Lung (tissue), 12 donors: ENCODE results near the gene RGS7. TPM values are rescaled to one million over a fixed set of nuclear protein-coding genes. Genes with fewer than 3 reads are reported as not detected.

Source experiments
- ATAC-seq: fragments of 200-7000 bp; cut with Tn5 transposase; one replicate; pipeline ENCODE4 v1.9.1; 2020; ENCODE audit warnings: moderate number of reproducible peaks; ENCODE audit not compliant: insufficient read depth, low FRiP score
- DNase-seq, 3 donors: peaks; one replicate each; pipeline ENCODE4 v3.0.0-alpha.2; 2013 to 2017
- H3K27ac ChIP-seq, 2 donors: one replicate each; pipeline ENCODE4 v1.5.1; 2013; ENCODE audit warnings: mild to moderate bottlenecking in 2 of 2, moderate library complexity in 2 of 2, control low read depth in 1 of 2, inconsistent platforms in 1 of 2, low read depth in 1 of 2, low read length in 1 of 2
- H3K27me3 ChIP-seq, 3 donors: one replicate each; pipeline ENCODE4 v1.5.1; 2013; ENCODE audit warnings: low read length in 2 of 3; ENCODE audit not compliant: control insufficient read depth in 3 of 3, insufficient read depth in 3 of 3
- H3K36me3 ChIP-seq, 4 donors: one replicate each; pipeline ENCODE4 v1.5.1; 2013; ENCODE audit warnings: low read length in 4 of 4, mild to moderate bottlenecking in 1 of 4, moderate library complexity in 1 of 4; ENCODE audit not compliant: control insufficient read depth in 4 of 4, insufficient read depth in 4 of 4
- H3K4me1 ChIP-seq, 5 donors: one replicate each; pipeline ENCODE4 v1.5.1; 2013; ENCODE audit warnings: low read length in 5 of 5, mild to moderate bottlenecking in 2 of 5, moderate library complexity in 1 of 5; ENCODE audit not compliant: control insufficient read depth in 5 of 5, insufficient read depth in 5 of 5
- H3K4me3 ChIP-seq: one replicate; pipeline ENCODE4 v1.5.1; 2013; ENCODE audit warnings: mild to moderate bottlenecking, control low read depth, moderate library complexity
- H3K9ac ChIP-seq, 2 donors: one replicate each; pipeline ENCODE4 v1.5.1; 2013; ENCODE audit warnings: low read length in 2 of 2, control low read depth in 1 of 2; ENCODE audit not compliant: insufficient read depth in 1 of 2
- H3K9me3 ChIP-seq, 4 donors: one replicate each; pipeline ENCODE4 v1.5.1; 2013; ENCODE audit warnings: low read length in 3 of 4, mild to moderate bottlenecking in 1 of 4, moderate library complexity in 1 of 4; ENCODE audit not compliant: control insufficient read depth in 4 of 4, insufficient read depth in 3 of 4
- CTCF ChIP-seq: IDR thresholded peaks from 2 replicates; pipeline ENCODE4 v1.5.1; 2012; ENCODE audit warnings: mild to moderate bottlenecking; ENCODE audit errors: control extremely low read depth, extremely low read depth
- WGBS, 2 donors: extraction: QIAGEN DNeasy Blood & Tissue Kit; methylation state at CpG; one replicate each; pipeline ENCODE4 v1.1.7; 2013; 5-methylcytosine and 5-hydroxymethylcytosine counted together
- polyA plus RNA-seq, 2 donors: library from polyadenylated mRNA; stranded (reverse); fragments of 200-250 nt; gene quantifications; one replicate each; pipeline ENCODE4 v1.2.1, GENCODE V29; 2013
- total RNA-seq, 2 donors: library from RNA; depleted of rRNA in 1 of 2; stranded (reverse); fragments of >200 nt in 1 of 2; gene quantifications; one replicate each; pipeline ENCODE4 v1.2.1, GENCODE V29; 2014 to 2021
- donor health status: control.
- donor health status: control.
- donor health status: Bipolar disorder and iron deficiency.
- donor health status: healthy.
- donor health status: DM: yes; HTN: yes; CAD: no.

Gene RGS7
- total and polyA plus RNA-seq, 4 donors = 0.06 to 0.25 (median 0.08) TPM; not detected in 1

- H3K27me3 ChIP-seq = no peaks in the 10 kb centered on the region
- 67 to 71% methylated on average over 2 of the region's 2 CpGs for WGBS, 2 donors
Observed at GRCh38 chr1:240804475-240804874, 552.5 kb downstream of the RGS7 start.

GRCh38 chr1:240803151-240803550, 553.9 kb downstream of the RGS7 start:
- no peak for TF ChIP-seq CTCF
- ATAC-seq = no peak
- Histone ChIP-seq H3K4me1 (no peaks in the 10 kb centered on the region), H3K9me3 (no peaks in the 10 kb centered on the region), H3K27ac (no peak overlapping the region), H3K4me3 (no peak overlapping the region), H3K27me3 (peaks cover 0 to 3% (median 0%) of the 10 kb centered on the region in 3 donors), H3K36me3 (no peaks in the 10 kb centered on the region), H3K9ac (no peak overlapping the region)
- DNase-seq = no peak

More at GRCh38 chr1:240804475-240804874, 552.5 kb downstream of the RGS7 start:
- DNase-seq (no peak), ATAC-seq (no peak)
- Histone ChIP-seq H3K9ac (no peak overlapping the region), H3K9me3 (no peaks in the 10 kb centered on the region), H3K4me3 (no peak overlapping the region), H3K27ac (no peak overlapping the region), H3K4me1 (no peaks in the 10 kb centered on the region), H3K36me3 (no peaks in the 10 kb centered on the region)
- TF ChIP-seq CTCF = no peak

- Histone ChIP-seq H3K9ac (no peak overlapping the region), H3K27ac (no peak overlapping the region), H3K4me1 (no peaks in the 10 kb centered on the region), H3K9me3 (no peaks in the 10 kb centered on the region), H3K27me3 (peaks cover 0 to 3% (median 0%) of the 10 kb centered on the region in 3 donors), H3K36me3 (no peaks in the 10 kb centered on the region), H3K4me3 (no peak overlapping the region)
- ATAC-seq (no peak), DNase-seq (no peak)
- TF ChIP-seq CTCF = no peak
- 93 to 98% methylated on average over 2 of the region's 2 CpGs for WGBS, 2 donors
Observed at GRCh38 chr1:240802271-240802670, 554.7 kb downstream of the RGS7 start.

- Histone ChIP-seq H3K36me3 (no peaks in the 10 kb centered on the region), H3K27ac (no peak overlapping the region), H3K4me1 (no peaks in the 10 kb centered on the region), H3K27me3 (peaks cover 0 to 6% (median 0%) of the 10 kb centered on the region in 3 donors), H3K4me3 (no peak overlapping the region), H3K9ac (no peak overlapping the region), H3K9me3 (no peaks in the 10 kb centered on the region)
- TF ChIP-seq CTCF = no peak
- DNase-seq (no peak), ATAC-seq (no peak)
- 91 to 95% methylated on average over 3 of the region's 3 CpGs for WGBS, 2 donors
Observed at GRCh38 chr1:240801442-240801841, 555.6 kb downstream of the RGS7 start.
